Erythroblast (primary cell): Measurements from ENCODE around the gene ARAP1.

Experiments used
- GATA1 ChIP-seq: IDR thresholded peaks from 2 replicates; pipeline ENCODE4 v1.6.1; 2011; ENCODE audit warnings: low read depth, mild to moderate bottlenecking, control low read depth, low read length, moderate library complexity
- POLR2A ChIP-seq: IDR thresholded peaks from 2 replicates; pipeline ENCODE4 v1.6.1; 2011; ENCODE audit warnings: mild to moderate bottlenecking, low read length

DNA sequence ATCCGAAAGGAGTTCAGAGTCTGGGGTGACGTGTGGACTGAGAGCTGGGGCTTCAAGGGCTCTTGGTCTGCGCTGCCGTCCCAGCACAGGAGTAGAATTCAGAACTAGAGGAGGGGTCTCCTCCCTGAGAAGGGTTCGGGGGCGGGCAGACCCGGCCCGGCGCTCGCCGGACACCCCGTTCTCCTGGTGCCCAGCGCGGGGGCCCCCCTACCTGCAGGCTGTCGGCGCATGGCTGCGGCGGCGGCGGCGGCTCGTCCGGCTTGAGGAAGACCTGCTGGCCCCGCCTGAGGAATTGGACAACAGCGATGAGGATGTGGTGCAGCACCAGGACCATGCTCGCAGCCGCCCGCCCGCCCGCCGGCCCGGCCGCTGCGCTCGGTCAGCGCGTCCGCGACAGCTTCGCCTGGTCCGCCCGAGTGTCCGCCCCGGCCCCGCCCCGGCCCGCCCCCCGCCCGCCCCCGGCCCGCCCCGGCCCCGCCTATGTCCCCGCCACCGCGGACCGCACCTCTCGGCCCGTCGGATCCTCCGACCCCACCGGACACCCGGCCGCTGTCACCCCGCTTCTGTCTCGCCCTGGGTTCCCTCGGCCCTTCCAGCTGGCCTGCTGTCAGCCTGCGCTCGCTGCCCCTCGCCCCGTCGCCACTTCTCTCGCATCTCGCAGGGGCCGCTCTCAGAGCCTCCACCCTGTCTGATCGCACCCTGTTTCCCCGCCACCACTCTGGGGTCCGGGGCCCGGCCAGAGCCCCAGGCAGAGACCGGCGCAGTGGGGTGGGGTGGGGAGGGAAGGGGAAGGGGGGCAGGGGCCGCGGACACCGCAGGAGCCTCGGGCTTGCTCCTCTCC, 109.9 kb downstream of the ARAP1 start:
- TF ChIP-seq POLR2A (no peak), GATA1 (no peak)
